Fibroblast of peridontal ligament (primary cell): Measurements from ENCODE around the gene GDF11.

Experiments
- DNase-seq: peaks from one replicate; pipeline ENCODE4 v3.0.0-alpha.2; 2010; ENCODE audit errors: extremely low read depth

GDF11 gene

GRCh38 chr12:55723516-55724225 is 19.3 kb upstream of the GDF11 start:
- no peak for DNase-seq

DNA sequence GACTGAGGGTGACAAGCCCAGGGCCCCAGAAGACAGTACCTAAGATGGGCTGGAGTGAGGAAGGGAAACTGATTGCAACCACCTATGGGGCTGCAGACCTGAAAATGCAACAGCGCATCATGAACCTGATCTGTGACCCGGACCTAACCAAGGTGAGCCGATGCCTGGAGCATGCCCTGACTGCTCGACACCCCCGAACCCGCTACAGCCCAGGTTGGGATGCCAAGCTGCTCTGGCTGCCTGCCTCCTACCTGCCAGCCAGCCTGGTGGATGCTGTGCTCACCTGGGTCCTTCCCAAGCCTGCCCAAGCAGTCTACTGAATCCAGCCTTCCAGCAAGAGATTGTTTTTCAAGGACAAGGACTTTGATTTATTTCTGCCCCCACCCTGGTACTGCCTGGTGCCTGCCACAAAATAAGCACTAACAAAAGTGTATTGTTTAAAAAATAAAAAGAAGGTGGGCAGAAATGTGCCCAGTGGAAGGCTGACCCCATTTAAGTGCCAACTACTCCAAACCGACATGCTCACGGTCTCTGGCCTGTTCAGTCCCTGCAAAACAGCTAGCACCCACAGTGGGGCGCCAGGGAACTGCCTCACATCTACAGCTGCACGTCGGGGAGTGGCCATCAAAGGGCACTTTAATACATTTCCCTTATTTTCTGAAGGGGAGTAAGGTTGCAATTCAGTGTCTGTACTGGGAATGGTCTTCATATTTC is 18.5 kb upstream of the GDF11 start:
- peak; percentile 80 for DNase-seq

GRCh38 chr12:55724940-55725309 is 18.0 kb upstream of the GDF11 start:
- no peak for DNase-seq

DNA sequence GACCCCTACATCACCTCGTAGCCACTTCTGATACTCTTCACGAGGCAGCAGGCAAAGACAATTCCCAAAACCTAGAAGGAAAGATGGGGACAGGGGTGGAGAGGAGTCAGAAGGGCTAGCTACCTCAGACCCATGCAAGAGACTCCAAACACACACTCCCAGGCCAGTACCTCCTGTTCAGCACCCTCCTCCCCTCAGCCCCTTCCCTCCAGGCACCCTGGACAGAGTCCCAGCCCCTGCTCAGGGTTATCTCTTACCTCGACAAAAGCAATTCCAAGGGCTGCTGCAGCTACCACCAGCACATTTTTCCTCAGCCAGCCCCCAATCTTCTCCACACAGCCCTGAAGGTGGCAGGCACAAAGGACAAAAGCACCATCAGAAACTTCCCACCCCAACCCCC is 17.4 kb upstream of the GDF11 start:
- DNase-seq, result no peak

DNA sequence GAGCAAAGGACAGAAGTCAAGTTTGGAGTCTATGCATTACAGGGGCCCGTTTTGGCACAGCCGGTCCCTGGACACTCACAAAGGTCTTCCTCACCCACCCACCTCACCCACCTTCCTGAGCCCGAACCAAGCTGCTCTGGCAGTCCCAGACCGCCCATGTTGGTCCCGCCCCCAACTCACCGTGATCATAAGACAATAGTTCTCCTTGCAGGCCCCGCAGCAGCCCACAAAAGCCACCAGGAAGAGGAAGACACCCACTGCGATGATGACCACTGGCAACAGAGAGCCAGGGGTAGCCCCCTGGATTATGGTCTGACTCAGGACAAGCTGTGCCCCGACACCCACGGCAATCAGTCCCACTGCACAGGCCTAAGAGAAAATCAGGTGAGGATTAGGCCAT is 16.0 kb upstream of the GDF11 start:
- no peak for DNase-seq

DNA sequence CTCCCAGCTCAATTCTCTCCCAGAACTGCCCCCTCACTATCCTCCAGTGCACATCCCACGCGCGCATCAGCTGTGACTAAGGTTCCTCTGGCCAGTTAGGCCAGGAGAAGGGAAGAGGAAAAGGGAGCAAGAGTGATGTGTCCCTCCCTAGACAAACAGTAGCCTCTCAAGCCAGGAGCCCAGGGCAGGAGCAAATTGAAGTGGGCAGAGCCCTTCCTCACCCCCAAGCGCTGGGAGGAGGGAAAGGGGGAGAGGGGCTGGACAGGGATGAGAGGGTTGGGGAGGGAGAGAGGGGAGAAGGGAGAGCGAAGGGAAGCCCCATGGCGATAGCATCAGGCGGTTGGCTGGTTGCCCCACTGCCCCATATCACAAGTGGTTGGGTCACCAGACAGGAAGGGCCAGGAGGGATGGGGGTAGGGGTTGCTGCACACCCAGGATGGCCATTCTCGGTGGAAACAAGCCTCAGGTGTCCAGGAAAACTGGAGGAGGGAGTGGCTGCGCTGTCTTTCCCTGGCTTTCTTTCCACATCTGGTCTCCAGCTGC is 15.2 kb upstream of the GDF11 start:
- peak; percentile 52 for DNase-seq

DNA sequence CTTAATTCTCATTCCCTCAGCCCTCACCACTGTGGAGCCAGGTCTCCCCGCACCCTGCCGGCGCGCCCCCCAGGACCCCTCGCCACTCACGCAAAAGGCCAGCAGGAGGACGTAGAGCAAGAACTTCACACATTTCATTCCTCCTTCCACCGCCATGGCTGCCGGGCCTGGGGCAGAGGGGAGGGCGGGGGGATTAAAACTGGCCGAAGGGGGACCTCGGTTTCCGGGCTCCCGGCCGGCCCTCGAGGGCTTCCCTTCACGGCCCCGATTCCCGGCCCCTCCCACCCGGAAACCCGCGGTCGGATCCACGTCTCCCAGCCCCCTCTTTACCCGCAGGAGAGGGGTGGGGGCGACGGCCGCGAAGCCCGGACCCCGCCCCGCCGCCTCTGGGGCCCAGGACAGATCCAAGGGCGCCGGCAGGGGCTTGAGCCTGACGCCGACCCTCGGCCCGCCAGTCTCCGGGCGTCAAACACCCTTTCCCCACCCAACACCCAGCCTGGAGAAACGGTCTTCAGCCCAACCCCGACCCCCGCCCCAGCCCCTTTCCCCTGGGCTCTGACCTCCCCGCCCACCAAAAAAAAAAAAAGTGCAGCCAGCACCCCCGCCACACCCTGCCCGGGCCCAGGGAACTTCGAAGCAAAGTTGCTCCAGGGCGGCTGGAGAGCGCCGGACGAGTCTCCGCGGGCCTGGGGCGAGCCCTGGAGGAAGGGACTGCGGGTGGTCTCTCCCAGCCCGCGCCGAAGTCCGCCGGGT is 14.6 kb upstream of the GDF11 start:
- peak; percentile 58 for DNase-seq

GRCh38 chr12:55728939-55729818 is 13.7 kb upstream of the GDF11 start, which contains the start of gene CD63:
TSS of gene CD63 (minus strand) at chr12:55729009. CDS start at chr12:55728341, 668 bp downstream.
- DNase-seq, result peak; percentile 95

- peak; percentile 57 for DNase-seq
Observed at GRCh38 chr12:55729819-55730818, 12.8 kb upstream of the GDF11 start.

- no peak for DNase-seq
Observed at GRCh38 chr12:55732288-55732687, 10.6 kb upstream of the GDF11 start.

DNA sequence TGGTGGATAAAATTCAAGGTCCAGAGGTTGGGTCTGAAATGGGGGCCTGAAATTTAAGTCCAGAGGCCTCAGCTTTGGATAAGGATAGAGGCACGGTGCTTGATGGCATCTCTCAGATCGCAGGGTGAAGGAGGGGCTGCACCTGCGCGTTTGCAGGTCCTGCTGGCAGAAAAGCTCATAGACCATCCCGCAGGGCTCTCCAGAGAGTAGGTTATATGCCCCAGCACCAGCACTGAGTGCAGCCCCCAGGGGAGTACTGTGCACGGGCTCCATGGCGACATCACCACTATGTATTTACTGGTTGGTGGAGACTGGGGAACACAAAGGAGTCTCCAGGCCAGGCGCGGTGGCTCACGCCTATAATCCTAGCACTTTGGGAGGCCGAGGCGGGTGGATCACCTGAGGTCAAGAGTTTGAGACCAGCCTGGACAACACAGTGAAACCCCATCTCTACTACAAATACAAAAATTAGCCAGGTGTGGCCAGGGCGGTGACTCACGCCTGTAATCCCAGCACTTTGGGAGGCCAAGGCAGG is 9.8 kb upstream of the GDF11 start:
- DNase-seq, result no peak

GRCh38 chr12:55733858-55734257 is 9.1 kb upstream of the GDF11 start:
- no peak for DNase-seq

DNA sequence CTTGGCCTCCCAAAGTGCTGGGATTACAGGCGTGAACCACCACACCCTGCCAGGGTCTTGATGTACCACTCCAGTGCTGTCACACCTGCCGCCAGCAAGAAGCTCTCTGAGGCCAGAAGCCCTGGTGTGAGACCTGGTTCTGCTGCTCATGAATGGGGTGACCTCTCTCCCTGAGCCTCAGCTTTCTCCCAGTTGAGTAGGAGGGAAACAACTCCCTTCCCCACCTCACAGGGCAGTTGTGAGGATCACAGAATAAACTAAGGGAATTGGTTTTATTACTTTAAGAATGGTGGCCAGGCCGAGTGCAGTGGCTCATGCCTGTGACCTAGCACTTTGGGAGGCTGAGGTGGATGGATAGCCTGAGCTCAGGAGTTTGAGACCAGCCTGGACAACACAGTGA is 8.3 kb upstream of the GDF11 start:
- no peak for DNase-seq

GRCh38 chr12:55736076-55736475 is 6.8 kb upstream of the GDF11 start:
- no peak for DNase-seq

DNA sequence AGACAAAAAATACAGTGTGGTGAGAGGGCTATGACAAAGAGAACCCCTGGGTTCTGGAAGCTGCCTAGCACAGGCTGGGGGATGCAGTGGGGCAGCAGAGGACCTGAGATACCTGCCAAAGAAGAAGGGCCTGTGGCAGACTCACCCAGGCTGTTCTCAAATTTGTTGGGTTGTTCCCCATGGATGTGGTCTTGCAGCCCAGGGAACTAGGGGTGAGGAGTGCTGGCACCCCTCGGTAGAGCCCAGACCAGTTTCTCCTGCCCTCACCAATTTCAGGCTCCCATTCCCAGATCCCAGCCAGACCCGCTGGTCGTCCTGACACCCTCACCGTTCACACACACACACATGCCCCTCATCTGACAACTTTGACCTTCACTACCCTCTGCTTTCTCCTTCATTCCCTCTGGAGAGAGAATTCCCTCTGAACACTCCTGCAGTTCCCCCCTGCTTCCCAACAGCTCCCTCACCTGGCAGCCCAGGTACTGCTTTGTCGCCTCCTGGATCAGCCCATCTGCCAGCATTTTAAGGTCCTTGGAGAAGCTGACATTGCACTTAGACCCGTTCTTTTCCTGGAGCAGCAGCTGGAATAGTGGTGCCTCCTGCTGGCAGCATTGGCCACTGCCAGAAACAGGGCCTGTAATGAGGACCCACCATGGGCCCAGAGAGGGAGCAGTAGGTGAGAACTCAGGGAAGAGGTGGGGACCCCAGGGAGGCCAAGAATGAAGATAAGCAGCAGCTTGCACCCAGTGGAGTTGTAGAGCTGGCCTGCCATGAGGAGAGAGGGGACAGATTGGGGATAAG is 5.9 kb upstream of the GDF11 start:
- DNase-seq, result peak; percentile 72

DNA sequence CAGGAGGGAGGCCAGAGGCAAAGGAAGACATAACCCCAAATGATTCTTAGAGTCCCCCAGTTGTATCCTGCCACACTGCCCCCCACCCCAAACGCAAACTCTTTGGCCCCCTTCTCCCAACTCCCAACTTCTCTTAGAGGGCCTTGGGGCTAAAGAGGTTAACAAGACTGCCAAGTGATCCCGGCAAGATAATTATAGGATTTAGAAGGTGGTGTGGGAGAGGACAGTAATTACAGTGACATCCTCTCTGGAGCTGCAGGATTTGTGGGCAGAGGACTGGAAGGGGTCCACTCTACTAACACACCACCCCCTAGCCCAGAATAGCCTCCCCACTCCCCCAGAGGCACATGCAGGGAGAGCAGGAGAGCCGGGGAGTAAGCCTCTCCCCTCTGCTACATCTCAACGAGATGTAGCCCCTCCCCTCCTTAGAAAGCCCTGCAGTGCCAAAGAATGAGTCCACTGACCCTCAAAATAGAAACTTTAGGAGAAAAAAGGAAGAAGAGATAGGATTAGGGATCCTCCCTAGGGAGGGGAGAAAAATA is 5.3 kb upstream of the GDF11 start:
- DNase-seq, result no peak

- DNase-seq, result peak; percentile 93
Observed at GRCh38 chr12:55738123-55739024, 4.5 kb upstream of the GDF11 start.

DNA sequence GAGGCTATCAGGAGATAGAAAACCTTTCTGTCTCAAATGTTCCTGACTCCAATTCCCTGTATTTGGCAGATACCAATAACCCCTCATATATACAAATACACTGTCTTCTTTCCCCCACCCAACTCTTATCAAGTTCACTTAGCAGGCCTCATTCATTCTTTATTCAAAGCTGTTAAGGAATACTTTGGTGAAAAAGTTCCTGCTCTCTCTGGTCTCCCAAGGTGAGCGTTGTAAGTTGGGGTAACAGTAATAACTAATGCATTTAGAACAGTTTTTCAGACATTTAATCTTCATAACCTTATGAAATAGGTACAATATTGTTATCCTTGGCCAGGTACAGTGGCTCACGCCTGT is 3.9 kb upstream of the GDF11 start:
- no peak for DNase-seq
